Panc1 (cell line): ENCODE data around the gene IFNA5. TPM values are rescaled to one million over a fixed set of nuclear protein-coding genes. Genes with fewer than 3 reads are reported as not detected.

ENCODE experiments used
- ATAC-seq: fragments of 200-7000 bp; cut with Tn5 transposase; 2 replicates; pipeline ENCODE4 v1.9.1; 2020; ENCODE audit warnings: mild to moderate bottlenecking, moderate library complexity
- BruUV-seq: library from RNA; stranded (reverse); fragments of 400-500 nt; replicated peaks from 2 replicates; lab custom pipeline; 2021; lab: Mats Ljungman, UMichigan
- CTCF ChIA-PET: fragments of 300-600 bp; sonication (Branson Sonifier 250); formaldehyde crosslinking; loops from one replicate; lab custom pipeline; 2022; ENCODE audit warnings: antibody characterized with exemption; lab: Charles Lee
- POLR2A ChIA-PET: fragments of 300-600 bp; sonication (Branson Sonifier 250); formaldehyde crosslinking; loops from one replicate; lab custom pipeline; 2022; ENCODE audit warnings: antibody characterized with exemption; lab: Charles Lee
- DNase-seq: peaks from one replicate; pipeline ENCODE4 v3.0.0-alpha.2; 2010; ENCODE audit warnings: low read depth, low spot score
- H3K27ac ChIP-seq: 2 replicates; pipeline ENCODE4 v1.5.1; 2011; ENCODE audit warnings: mild to moderate bottlenecking, low read length, inconsistent platforms
- H3K27me3 ChIP-seq: fragments of 200-500 bp; sonication (Bioruptor generic); 2 replicates; pipeline ENCODE4 v1.6.0; 2014; ENCODE audit warnings: low read length, inconsistent platforms; ENCODE audit not compliant: control insufficient read depth, insufficient read depth
- H3K36me3 ChIP-seq: fragments of 200-500 bp; sonication (Bioruptor generic); 2 replicates; pipeline ENCODE4 v1.5.1; 2014; ENCODE audit warnings: inconsistent platforms, mild to moderate bottlenecking, low read length, moderate library complexity; ENCODE audit not compliant: control insufficient read depth, insufficient read depth
- H3K4me1 ChIP-seq: 2 replicates; pipeline ENCODE4 v1.5.1; 2011; ENCODE audit warnings: inconsistent platforms, mild to moderate bottlenecking, low read length, moderate library complexity; ENCODE audit not compliant: control insufficient read depth, insufficient read depth
- H3K4me3 ChIP-seq, 2 experiments: 2 replicates each; pipeline ENCODE4 v1.5.1; 2011 to 2012; ENCODE audit warnings: low read depth in 2 of 2, low read length in 2 of 2, mild to moderate bottlenecking in 2 of 2, inconsistent platforms in 1 of 2, moderate library complexity in 1 of 2
- H3K9me3 ChIP-seq: fragments of 200-500 bp; sonication (Bioruptor generic); 2 replicates; pipeline ENCODE4 v1.5.1; 2014; ENCODE audit warnings: low read depth, mild to moderate bottlenecking, inconsistent platforms, low read length, moderate library complexity; ENCODE audit not compliant: control insufficient read depth, insufficient read depth
- CTCF ChIP-seq: fragments of 450-650 bp; IDR thresholded peaks from 2 replicates; pipeline ENCODE4 v1.5.1; 2017; ENCODE audit warnings: mild to moderate bottlenecking
- POLR2AphosphoS5 ChIP-seq: IDR thresholded peaks from 2 replicates; pipeline ENCODE4 v1.6.1; 2012; ENCODE audit warnings: mild to moderate bottlenecking, low read depth, low read length, moderate library complexity
- REST ChIP-seq, 2 experiments: IDR thresholded peaks; 2 replicates each; pipeline ENCODE4 v1.6.1; 2011 to 2012; ENCODE audit warnings: low read depth in 2 of 2, control low read depth in 1 of 2, low read length in 1 of 2, mild to moderate bottlenecking in 1 of 2, moderate library complexity in 1 of 2; ENCODE audit not compliant: insufficient read depth in 1 of 2
- SIN3A ChIP-seq: IDR thresholded peaks from 2 replicates; pipeline ENCODE4 v1.6.1; 2012; ENCODE audit warnings: low read depth, mild to moderate bottlenecking, low read length, moderate library complexity, borderline replicate concordance; ENCODE audit not compliant: insufficient read depth
- TCF7L2 ChIP-seq: IDR thresholded peaks from 2 replicates; pipeline ENCODE4 v1.6.1; 2011; ENCODE audit warnings: mild to moderate bottlenecking, low read depth, low read length, inconsistent platforms
- in situ Hi-C: cut with HindIII; loops from 2 replicates; pipeline ENCODE4 v1.10.0; 2016; ENCODE audit warnings: low sequenced_read_pairs, low pct_unique_long_range_greater_than_20kb
- intact Hi-C: fragments of 100-400 bp; cut with micrococcal nuclease; formaldehyde crosslinking; loops from one replicate; pipeline ENCODE4 v1.10.0; 2022; ENCODE audit not compliant: unreplicated experiment
- total RNA-seq: library from RNA; stranded (reverse); gene quantifications from one replicate; pipeline ENCODE4 v1.2.1, GENCODE V29; 2021; ENCODE audit not compliant: unreplicated experiment

The IFNA5 gene
- total RNA-seq, 1 experiment from 2014 or later = not detected

GRCh38 chr9:21267485-21268346, 37.4 kb downstream of the IFNA5 start:
- CTCF ChIA-PET = no interaction called here
- H3K27ac ChIP-seq = no peak overlapping the region
- intact Hi-C loops (no loop called here), in situ Hi-C loops (no loop called here)
- H3K9me3 ChIP-seq = no peaks in the 10 kb centered on the region
- ATAC-seq = no peak
- TF ChIP-seq REST (IDR thresholded peaks at IDR 0.05; ENCODE audit: insufficient read depth in 1 of 2, low read depth in 2 of 2, low read length in 1 of 2) = no peak
- no peak for TF ChIP-seq POLR2AphosphoS5
- no peak for TF ChIP-seq CTCF
- TF ChIP-seq TCF7L2 = no peak
- no peak for TF ChIP-seq SIN3A
- H3K4me1 ChIP-seq = no peaks in the 10 kb centered on the region
- no peaks in the 10 kb centered on the region for H3K36me3 ChIP-seq
- POLR2A ChIA-PET = no interaction called here
- no peak for DNase-seq
- no TSS peak for BruUV-seq
- no peaks in the 10 kb centered on the region for H3K27me3 ChIP-seq
- H3K4me3 ChIP-seq = no peak overlapping the region

- H3K27ac ChIP-seq = no peak overlapping the region
- H3K4me3 ChIP-seq = no peak overlapping the region
- TF ChIP-seq SIN3A = no peak
- intact Hi-C loops = no loop called here
- in situ Hi-C loops = no loop called here
- H3K4me1 ChIP-seq = no peaks in the 10 kb centered on the region
- BruUV-seq = no TSS peak
- DNase-seq = no peak
- POLR2A ChIA-PET = no interaction called here
- CTCF ChIA-PET = no interaction called here
- H3K36me3 ChIP-seq = no peaks in the 10 kb centered on the region
- no peaks in the 10 kb centered on the region for H3K27me3 ChIP-seq
- H3K9me3 ChIP-seq = no peaks in the 10 kb centered on the region
- no peak for ATAC-seq
These were observed 38.2 kb downstream of the IFNA5 start for GRCh38 chr9:21266733-21267484.
